ENCODE measurements around the gene C18orf32.

The C18orf32 gene

DNA sequence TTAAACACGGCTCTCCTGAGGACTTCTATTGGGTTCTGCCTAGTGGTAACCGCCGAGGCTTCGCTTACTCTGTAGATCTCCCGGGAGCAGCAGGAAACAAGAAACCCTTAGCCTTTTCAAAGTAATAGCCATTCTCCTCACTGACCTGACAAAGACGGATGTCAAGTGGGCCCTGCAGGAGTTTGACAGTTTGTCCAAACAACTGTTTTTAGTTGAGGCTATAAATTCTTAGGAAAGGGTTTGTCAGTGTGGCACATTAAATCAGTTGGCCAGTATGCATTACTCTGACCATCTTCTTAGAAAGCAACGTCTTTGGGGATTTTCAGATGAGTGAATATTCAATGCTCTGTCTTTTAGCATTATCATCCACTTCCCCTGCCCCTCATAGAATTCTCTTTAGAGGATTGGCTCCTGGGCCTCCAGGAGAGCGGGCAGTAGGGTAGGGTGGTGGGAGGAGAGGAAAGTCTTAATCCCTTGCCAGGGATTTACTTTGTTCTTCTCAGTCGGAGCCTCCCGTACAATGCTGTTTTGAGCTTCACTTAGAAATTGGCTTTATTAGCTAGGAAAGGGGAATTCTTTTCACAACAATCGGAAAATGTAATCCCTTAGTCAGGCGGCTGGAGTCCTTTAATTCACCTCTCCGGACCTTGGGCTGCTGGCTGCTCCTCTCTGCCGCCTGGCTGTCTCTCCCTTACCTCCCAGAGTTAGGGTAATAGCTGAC is 13.3 kb upstream of the C18orf32 start:
- Histone ChIP-seq H3K27me3 (replicated peaks; ENCODE audit: insufficient read depth, low read length) (no peaks in the 10 kb centered on the region), H4K20me1 (ENCODE audit: insufficient read depth, low read length) (no peaks in the 10 kb centered on the region), H2AFZ (ENCODE audit: low read length) (no peak overlapping the region), H3K9me2 (replicated peaks; ENCODE audit: insufficient read depth, low read length) (no peaks in the 10 kb centered on the region), H3K36me3 (replicated peaks; ENCODE audit: insufficient read depth, low read length) (no peaks in the 10 kb centered on the region), H3K4me2 (ENCODE audit: low read depth, low read length) (no peak overlapping the region), H3K4me3 (ENCODE audit: low read length) (no peak overlapping the region), H3K27ac (ENCODE audit: low read length) (no peak overlapping the region), H3K4me1 (ENCODE audit: low read length) (peaks cover 4% of the 10 kb centered on the region; the same call in 1 of the 2 replicates), H3K79me2 (ENCODE audit: low read length) (no peaks in the 10 kb centered on the region), H3F3A (ENCODE audit: insufficient read depth, low read length) (no peaks in the 10 kb centered on the region), H3K9ac (ENCODE audit: low read length) (no peak overlapping the region), H3K9me3 (replicated peaks; ENCODE audit: insufficient read depth, low read length) (no peaks in the 10 kb centered on the region)
- DNase-seq: no peak
- no peak for TF ChIP-seq EZH2 (optimal IDR thresholded peaks at IDR 0.05; ENCODE audit: low read depth, low read length)
- no peak for TF ChIP-seq EZH2phosphoT487 (IDR thresholded peaks at IDR 0.05; ENCODE audit: low read length)
- TF ChIP-seq, protein P1, sequence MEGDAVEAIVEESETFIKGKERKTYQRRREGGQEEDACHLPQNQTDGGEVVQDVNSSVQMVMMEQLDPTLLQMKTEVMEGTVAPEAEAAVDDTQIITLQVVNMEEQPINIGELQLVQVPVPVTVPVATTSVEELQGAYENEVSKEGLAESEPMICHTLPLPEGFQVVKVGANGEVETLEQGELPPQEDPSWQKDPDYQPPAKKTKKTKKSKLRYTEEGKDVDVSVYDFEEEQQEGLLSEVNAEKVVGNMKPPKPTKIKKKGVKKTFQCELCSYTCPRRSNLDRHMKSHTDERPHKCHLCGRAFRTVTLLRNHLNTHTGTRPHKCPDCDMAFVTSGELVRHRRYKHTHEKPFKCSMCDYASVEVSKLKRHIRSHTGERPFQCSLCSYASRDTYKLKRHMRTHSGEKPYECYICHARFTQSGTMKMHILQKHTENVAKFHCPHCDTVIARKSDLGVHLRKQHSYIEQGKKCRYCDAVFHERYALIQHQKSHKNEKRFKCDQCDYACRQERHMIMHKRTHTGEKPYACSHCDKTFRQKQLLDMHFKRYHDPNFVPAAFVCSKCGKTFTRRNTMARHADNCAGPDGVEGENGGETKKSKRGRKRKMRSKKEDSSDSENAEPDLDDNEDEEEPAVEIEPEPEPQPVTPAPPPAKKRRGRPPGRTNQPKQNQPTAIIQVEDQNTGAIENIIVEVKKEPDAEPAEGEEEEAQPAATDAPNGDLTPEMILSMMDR (IDR thresholded peaks at IDR 0.05; ENCODE audit: low read length): no peak

DNA sequence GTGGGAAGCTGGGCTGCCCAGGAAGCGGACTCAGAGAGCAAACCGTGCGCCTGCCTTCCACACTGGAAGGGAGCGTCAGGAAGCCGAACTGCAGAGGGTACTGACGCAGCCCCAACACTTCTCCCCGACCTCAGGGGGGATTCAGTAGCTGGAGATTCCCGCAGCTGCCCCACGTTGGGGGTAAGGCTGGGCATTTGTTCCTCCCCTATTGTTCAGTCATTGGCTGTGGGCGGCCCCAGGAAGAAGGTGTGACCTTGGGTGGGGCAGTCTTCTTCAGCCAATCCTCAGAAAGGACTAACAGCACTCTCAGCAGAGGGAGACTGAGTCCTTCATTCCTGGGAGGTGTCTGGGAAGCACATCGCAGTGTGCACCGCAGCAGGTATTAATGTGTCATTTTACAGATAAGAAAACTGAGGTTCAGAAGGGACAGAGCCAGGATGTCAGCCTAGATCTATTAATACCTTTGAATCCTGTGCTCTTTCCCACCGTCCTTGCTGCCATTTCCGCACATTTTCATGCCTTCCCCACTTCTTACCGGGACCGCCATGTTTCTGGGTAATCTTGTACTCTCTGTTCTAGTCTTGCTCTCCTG is 12.1 kb upstream of the C18orf32 start:
- Histone ChIP-seq H3F3A (ENCODE audit: insufficient read depth, low read length) (no peaks in the 10 kb centered on the region), H3K79me2 (ENCODE audit: low read length) (no peaks in the 10 kb centered on the region), H3K9me2 (replicated peaks; ENCODE audit: insufficient read depth, low read length) (no peaks in the 10 kb centered on the region), H3K27me3 (replicated peaks; ENCODE audit: insufficient read depth, low read length) (no peaks in the 10 kb centered on the region), H3K4me3 (ENCODE audit: low read length) (no peak overlapping the region), H3K4me1 (ENCODE audit: low read length) (peaks cover 4% of the 10 kb centered on the region; the same call in 1 of the 2 replicates), H3K4me2 (ENCODE audit: low read depth, low read length) (no peak overlapping the region), H3K36me3 (replicated peaks; ENCODE audit: insufficient read depth, low read length) (no peaks in the 10 kb centered on the region), H2AFZ (ENCODE audit: low read length) (no peak overlapping the region), H4K20me1 (ENCODE audit: insufficient read depth, low read length) (no peaks in the 10 kb centered on the region), H3K27ac (ENCODE audit: low read length) (no peak overlapping the region), H3K9me3 (replicated peaks; ENCODE audit: insufficient read depth, low read length) (no peaks in the 10 kb centered on the region), H3K9ac (ENCODE audit: low read length) (no peak overlapping the region)
- TF ChIP-seq EZH2 (optimal IDR thresholded peaks at IDR 0.05; ENCODE audit: low read depth, low read length): no peak
- TF ChIP-seq, protein P1 (IDR thresholded peaks at IDR 0.05; ENCODE audit: low read length): no peak
- no peak for TF ChIP-seq EZH2phosphoT487 (IDR thresholded peaks at IDR 0.05; ENCODE audit: low read length)
- DNase-seq: no peak

DNA sequence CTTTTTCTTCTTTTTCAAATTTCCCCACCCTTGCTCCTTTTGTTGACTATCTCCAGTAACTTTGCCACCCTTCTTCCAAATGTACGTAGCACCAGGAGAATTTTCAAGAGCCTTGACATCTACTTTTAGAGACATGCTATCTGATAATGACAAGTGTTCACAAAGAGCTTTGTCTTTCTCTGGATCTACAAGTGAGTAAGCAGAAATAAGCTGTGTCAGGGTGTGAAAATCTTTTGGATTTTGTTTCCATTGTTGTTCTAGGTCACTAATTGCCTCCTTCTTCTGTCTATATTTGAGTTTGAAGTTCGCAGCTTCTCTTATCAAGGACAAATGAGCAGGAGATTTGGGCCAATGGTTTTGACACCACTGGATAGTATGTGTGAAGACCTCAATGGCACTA is 8.4 kb upstream of the C18orf32 start:
- Histone ChIP-seq H3K9me2 (replicated peaks; ENCODE audit: insufficient read depth, low read length) (no peaks in the 10 kb centered on the region), H3K27me3 (replicated peaks; ENCODE audit: insufficient read depth, low read length) (no peaks in the 10 kb centered on the region), H4K20me1 (ENCODE audit: insufficient read depth, low read length) (no peaks in the 10 kb centered on the region), H3K9ac (ENCODE audit: low read length) (no peak overlapping the region), H3K4me2 (ENCODE audit: low read depth, low read length) (no peak overlapping the region), H3K9me3 (replicated peaks; ENCODE audit: insufficient read depth, low read length) (no peaks in the 10 kb centered on the region), H3K79me2 (ENCODE audit: low read length) (peaks cover 19% of the 10 kb centered on the region), H3K36me3 (replicated peaks; ENCODE audit: insufficient read depth, low read length) (peaks cover 6% of the 10 kb centered on the region; the same call in 1 of the 2 replicates), H3K4me3 (ENCODE audit: low read length) (no peak overlapping the region), H2AFZ (ENCODE audit: low read length) (no peak overlapping the region), H3K27ac (ENCODE audit: low read length) (no peak overlapping the region), H3K4me1 (ENCODE audit: low read length) (peaks cover 10% of the 10 kb centered on the region), H3F3A (ENCODE audit: insufficient read depth, low read length) (peaks cover 18% of the 10 kb centered on the region)
- TF ChIP-seq EZH2 (optimal IDR thresholded peaks at IDR 0.05; ENCODE audit: low read depth, low read length) (no peak), EZH2phosphoT487 (IDR thresholded peaks at IDR 0.05; ENCODE audit: low read length) (no peak)
- TF ChIP-seq, protein P1 (IDR thresholded peaks at IDR 0.05; ENCODE audit: low read length): no peak
- DNase-seq: no peak

Data from MM.1S (cell line).